HepG2 (cell line): ENCODE data around the gene ZNF217. TPM values are rescaled to one million over a fixed set of nuclear protein-coding genes. Genes with fewer than 3 reads are reported as not detected.
A peak's percentile ranks its signal among the peaks of the same experiment; 100 is the strongest.

Experiments used
- AHR ChIP-seq: IDR thresholded peaks from 2 replicates; pipeline ENCODE4 v1.6.1; 2018; ENCODE audit warnings: missing genetic modification reagents, missing compliant biosample characterization
- GZF1 ChIP-seq: sonication (generic); formaldehyde crosslinking; IDR thresholded peaks from 2 replicates; pipeline ENCODE4 v1.5.1; 2020; ENCODE audit warnings: mild to moderate bottlenecking, missing genetic modification reagents
- HDAC1 ChIP-seq: sonication (generic); formaldehyde crosslinking; IDR thresholded peaks from 2 replicates; pipeline ENCODE4 v1.5.1; 2020; ENCODE audit warnings: mild to moderate bottlenecking, missing genetic modification reagents
- HNRNPUL1 ChIP-seq: fragments of 200-400 bp; formaldehyde crosslinking; IDR thresholded peaks from 2 replicates; pipeline ENCODE4 v1.6.1; 2017; ENCODE audit warnings: low read depth, mild to moderate bottlenecking, low read length, moderate library complexity
- NFAT5 ChIP-seq: sonication (generic); formaldehyde crosslinking; IDR thresholded peaks from 2 replicates; pipeline ENCODE4 v1.4.0; 2020; ENCODE audit warnings: missing genetic modification reagents
- NFE2L2 ChIP-seq: fragments of 150-350 bp; IDR thresholded peaks from 2 replicates; pipeline ENCODE4 v1.6.1; 2014; ENCODE audit warnings: low read length
- POGK ChIP-seq: sonication (generic); formaldehyde crosslinking; conservative IDR thresholded peaks from 2 replicates; pipeline ENCODE4 v1.8.0; 2022; ENCODE audit warnings: mild to moderate bottlenecking, moderate library complexity, missing genetic modification reagents
- RNF2 ChIP-seq: fragments of 450-650 bp; conservative IDR thresholded peaks from 2 replicates; pipeline ENCODE4 v1.6.1; 2016; ENCODE audit warnings: low read depth
- SP5 ChIP-seq: IDR thresholded peaks from 2 replicates; pipeline ENCODE4 v1.6.1; 2016; ENCODE audit warnings: low read depth, borderline replicate concordance
- TERF1 ChIP-seq: sonication (generic); formaldehyde crosslinking; IDR thresholded peaks from 2 replicates; pipeline ENCODE4 v1.8.0; 2022; ENCODE audit warnings: mild to moderate bottlenecking, missing genetic modification reagents, moderate library complexity
- ZNF17 ChIP-seq: sonication (generic); formaldehyde crosslinking; IDR thresholded peaks from 2 replicates; pipeline ENCODE4 v1.5.0; 2020; ENCODE audit warnings: mild to moderate bottlenecking, missing genetic modification reagents
- ZNF280B ChIP-seq: sonication (generic); formaldehyde crosslinking; IDR thresholded peaks from 2 replicates; pipeline ENCODE4 v1.5.0; 2020; ENCODE audit warnings: missing genetic modification reagents, mild to moderate bottlenecking, borderline replicate concordance
- ZNF34 ChIP-seq: sonication (generic); formaldehyde crosslinking; IDR thresholded peaks from 2 replicates; pipeline ENCODE4 v1.4.0; 2020; ENCODE audit warnings: mild to moderate bottlenecking, missing genetic modification reagents, borderline replicate concordance
- ZNF598 ChIP-seq: sonication (generic); formaldehyde crosslinking; IDR thresholded peaks from 2 replicates; pipeline ENCODE4 v1.5.1; 2020; ENCODE audit warnings: mild to moderate bottlenecking, missing genetic modification reagents, borderline replicate concordance
- ZNF639 ChIP-seq: conservative IDR thresholded peaks from 2 replicates; pipeline ENCODE4 v1.6.1; 2018; ENCODE audit warnings: missing genetic modification reagents
- ZNF652 ChIP-seq: IDR thresholded peaks from 2 replicates; pipeline ENCODE4 v1.6.1; 2016; ENCODE audit warnings: low read depth, borderline replicate concordance
- ZNF878 ChIP-seq: sonication (generic); formaldehyde crosslinking; IDR thresholded peaks from 2 replicates; pipeline ENCODE4 v1.8.1; 2023; ENCODE audit warnings: mild to moderate bottlenecking, missing genetic modification reagents, moderate library complexity
- polyA plus RNA-seq, 8 experiments: library from polyadenylated mRNA; depleted of rRNA in 3 of 8; stranded (reverse) in 7 of 8; unstranded in 1 of 8; fragments of >200 nt; fragmentation: Illumina TruSeq in 4 of 8; extraction: Trizol in 4 of 8; gene quantifications; 2 replicates each; pipeline versions ENCODE4 v1.2.1 to v1.2.3, GENCODE V29; 2011 to 2016; ENCODE audit warnings: low read depth in 4 of 8, missing spikeins in 1 of 8, mixed read lengths in 1 of 8; ENCODE audit not compliant: insufficient read depth in 1 of 8
- total RNA-seq, 5 experiments: library from RNA; depleted of rRNA; stranded (reverse); fragments of >200 nt; fragmentation: Illumina TruSeq; extraction: Trizol; gene quantifications; 2 replicates each; pipeline ENCODE4 v1.2.3, GENCODE V29; 2016; ENCODE audit warnings: low read depth in 1 of 5

Gene ZNF217
- total and polyA plus RNA-seq, 2 of the 13 experiments (the other 11 are each of a cell fraction or from before 2014, with no cell fraction given), result 22.3 to 29.8 TPM

GRCh38 chr20:53623454-53624211 lies 30.0 kb upstream of the ZNF217 start (continued):
- TF ChIP-seq NFAT5 (no peak), POGK (CRISPR knock-in tag) (0 out of 2 replicates have a peak, but pooled peaks have one; percentile 48), HNRNPUL1 (no peak), ZNF34 (CRISPR knock-in tag) (no peak; the same call in 1 of the 2 replicates), SP5 (CRISPR knock-in tag) (peak; percentile 70), ZNF280B (CRISPR knock-in tag) (no peak), ZNF878 (CRISPR knock-in tag) (no peak), ZNF652 (CRISPR knock-in tag) (peak; percentile 72; the same call in 1 of the 2 replicates), TERF1 (no peak), AHR (CRISPR knock-in tag) (no peak; the same call in 1 of the 2 replicates), GZF1 (CRISPR knock-in tag) (no peak), ZNF598 (CRISPR knock-in tag) (no peak), NFE2L2 (peak; percentile 57; the same call in 1 of the 2 replicates), RNF2 (no peak), ZNF17 (CRISPR knock-in tag) (no peak), HDAC1 (CRISPR knock-in tag) (peak; percentile 50; the same call in 1 of the 2 replicates), ZNF639 (CRISPR knock-in tag) (peak; percentile 73; the same call in 1 of the 2 replicates)
